ENCODE data around the gene ZNF292.
"Not testable (repeated sequence)": the region's sequence is repeated elsewhere in the genome, so short reads cannot be mapped to it uniquely, and the experiment has no call there.

ZNF292 gene

DNA sequence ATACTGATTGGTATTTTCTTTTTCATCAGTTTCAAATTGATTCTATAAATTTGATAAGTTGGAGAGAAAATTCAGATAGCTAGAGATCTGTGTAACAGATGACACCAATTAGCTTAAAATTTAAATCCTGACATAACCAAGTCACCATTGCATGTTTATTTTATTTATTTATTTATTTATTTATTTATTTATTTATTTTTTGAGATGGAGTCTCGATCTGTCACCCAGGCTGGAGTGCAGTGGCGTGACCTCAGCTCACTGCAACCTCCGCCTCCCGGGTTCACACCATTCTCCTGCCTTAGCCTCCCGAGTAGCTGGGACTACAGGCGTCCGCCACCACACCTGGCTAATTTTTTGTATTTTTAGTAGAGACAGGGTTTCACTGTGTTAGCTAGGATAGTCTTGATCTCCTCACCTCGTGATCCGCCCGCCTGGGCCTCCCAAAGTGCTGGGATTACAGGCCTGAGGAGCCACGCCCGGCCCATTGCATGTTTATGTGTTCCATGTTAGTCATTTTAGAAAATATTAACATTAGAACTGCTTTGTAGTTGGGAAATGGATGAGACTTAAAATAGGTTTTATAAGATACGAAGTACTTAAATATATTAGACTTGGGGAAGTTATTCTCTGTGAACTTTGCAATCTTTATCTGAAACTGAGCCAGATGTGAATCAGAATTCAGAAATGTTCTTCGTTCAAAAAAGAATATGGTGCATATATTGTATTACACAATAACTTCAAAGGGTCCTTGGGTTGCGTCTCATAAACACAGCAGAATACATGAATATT is 42.9 kb downstream of the ZNF292 start:
- not testable (repeated sequence) for H3K4me3 ChIP-seq (ENCODE audit: low read length); H3K36me3 ChIP-seq (ENCODE audit: control insufficient read depth, insufficient read depth, low read length); H3K4me1 ChIP-seq (ENCODE audit: control insufficient read depth, insufficient read depth, low read length); H3K27ac ChIP-seq (ENCODE audit: low read depth, low read length); H3K27me3 ChIP-seq (ENCODE audit: control insufficient read depth, insufficient read depth, low read length); H3K9ac ChIP-seq (ENCODE audit: low read length)

DNA sequence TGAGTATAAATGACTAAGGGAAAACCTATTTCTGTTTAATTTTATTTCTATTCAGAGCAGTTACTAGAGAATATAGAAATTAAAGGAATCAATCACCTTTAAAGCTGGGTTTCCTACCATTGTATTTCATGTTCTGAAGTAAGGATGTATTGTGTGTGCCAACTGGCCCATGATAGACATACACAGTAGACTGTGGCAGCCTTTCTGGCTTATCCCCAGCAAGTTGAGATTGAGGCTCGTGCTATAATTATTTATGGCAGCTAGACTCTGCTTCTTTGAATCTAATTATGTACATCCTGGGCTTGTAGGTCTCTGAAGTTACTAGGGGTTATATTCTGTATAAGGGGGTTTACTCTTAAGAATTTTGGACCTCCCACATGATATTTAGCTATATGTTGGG is 44.4 kb downstream of the ZNF292 start:
- no peak overlapping the region for H3K4me3 ChIP-seq (ENCODE audit: low read length)
- no peak overlapping the region for H3K9ac ChIP-seq (ENCODE audit: low read length)
- no peak overlapping the region for H3K27ac ChIP-seq (ENCODE audit: low read depth, low read length)
- no peaks in the 10 kb centered on the region for H3K36me3 ChIP-seq (ENCODE audit: control insufficient read depth, insufficient read depth, low read length)
- peaks cover 4% of the 10 kb centered on the region for H3K4me1 ChIP-seq (ENCODE audit: control insufficient read depth, insufficient read depth, low read length)
- no peaks in the 10 kb centered on the region for H3K27me3 ChIP-seq (ENCODE audit: control insufficient read depth, insufficient read depth, low read length)

DNA sequence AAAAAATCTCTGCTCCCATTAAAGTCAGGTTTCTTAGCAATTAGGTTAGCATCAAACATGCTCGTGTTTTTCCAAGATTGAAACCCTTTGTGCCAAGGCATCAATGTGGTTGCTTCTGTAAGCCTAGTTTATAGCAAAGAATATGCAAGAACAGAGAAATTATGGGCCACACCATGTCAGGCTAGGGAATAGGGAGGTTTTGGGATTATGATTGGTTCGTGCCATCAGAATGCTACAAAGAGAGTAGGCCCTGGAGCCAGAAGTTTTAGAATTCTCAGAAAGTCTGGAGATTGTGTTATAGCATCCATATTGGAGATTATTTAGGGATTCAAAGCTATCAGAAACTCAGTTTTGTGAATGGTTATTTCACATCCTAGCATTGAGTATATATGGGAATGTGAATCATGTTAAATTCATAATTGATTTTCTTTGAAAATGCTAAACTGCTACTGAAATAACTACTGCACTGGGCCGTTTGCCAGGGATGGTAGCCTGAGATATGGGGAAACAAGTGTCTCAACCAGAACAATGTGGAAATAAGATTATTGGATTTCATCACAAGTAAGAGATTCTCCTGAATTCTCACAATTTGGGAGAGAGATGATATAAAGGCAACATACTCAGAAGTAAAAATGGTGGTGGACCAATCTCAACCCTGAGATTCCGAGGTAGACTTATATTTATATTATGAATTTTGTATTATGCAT is 45.3 kb downstream of the ZNF292 start:
- Histone ChIP-seq H3K27me3 (ENCODE audit: control insufficient read depth, insufficient read depth, low read length) (no peaks in the 10 kb centered on the region), H3K4me3 (ENCODE audit: low read length) (no peak overlapping the region), H3K36me3 (ENCODE audit: control insufficient read depth, insufficient read depth, low read length) (no peaks in the 10 kb centered on the region), H3K27ac (ENCODE audit: low read depth, low read length) (no peak overlapping the region), H3K9ac (ENCODE audit: low read length) (no peak overlapping the region), H3K4me1 (ENCODE audit: control insufficient read depth, insufficient read depth, low read length) (peaks cover 4% of the 10 kb centered on the region)

DNA sequence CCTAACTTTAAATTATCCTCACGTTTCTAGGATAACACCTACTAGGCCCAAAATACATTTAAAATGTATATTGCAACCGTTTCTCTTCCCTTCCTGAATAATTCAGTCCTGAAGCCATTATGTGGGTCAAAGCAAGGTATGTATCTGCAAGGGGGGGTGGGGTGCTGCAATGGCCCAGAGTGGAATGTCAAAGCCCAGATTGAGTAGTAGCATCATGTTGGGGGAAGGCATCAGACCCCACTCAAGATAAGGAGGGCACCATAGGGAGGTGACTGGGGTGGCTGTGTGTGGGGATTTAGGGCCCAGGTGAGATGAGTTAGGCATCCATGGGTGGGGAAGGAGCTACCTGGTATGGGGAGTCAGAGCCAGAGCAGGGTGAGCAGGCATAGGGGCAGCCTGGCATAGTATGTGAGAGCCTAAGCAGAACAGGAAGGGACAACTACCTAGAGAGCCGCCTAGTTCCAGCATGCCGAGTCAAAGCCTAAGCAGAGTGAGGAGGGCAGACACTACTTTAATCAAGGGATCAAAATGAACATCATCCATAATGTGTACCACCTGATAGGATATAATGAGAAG is 48.2 kb downstream of the ZNF292 start:
- Histone ChIP-seq H3K36me3 (ENCODE audit: control insufficient read depth, insufficient read depth, low read length) (no peaks in the 10 kb centered on the region), H3K27ac (ENCODE audit: low read depth, low read length) (no peak overlapping the region), H3K9ac (ENCODE audit: low read length) (no peak overlapping the region), H3K4me3 (ENCODE audit: low read length) (no peak overlapping the region), H3K27me3 (ENCODE audit: control insufficient read depth, insufficient read depth, low read length) (no peaks in the 10 kb centered on the region), H3K4me1 (ENCODE audit: control insufficient read depth, insufficient read depth, low read length) (peaks cover 2% of the 10 kb centered on the region)

DNA sequence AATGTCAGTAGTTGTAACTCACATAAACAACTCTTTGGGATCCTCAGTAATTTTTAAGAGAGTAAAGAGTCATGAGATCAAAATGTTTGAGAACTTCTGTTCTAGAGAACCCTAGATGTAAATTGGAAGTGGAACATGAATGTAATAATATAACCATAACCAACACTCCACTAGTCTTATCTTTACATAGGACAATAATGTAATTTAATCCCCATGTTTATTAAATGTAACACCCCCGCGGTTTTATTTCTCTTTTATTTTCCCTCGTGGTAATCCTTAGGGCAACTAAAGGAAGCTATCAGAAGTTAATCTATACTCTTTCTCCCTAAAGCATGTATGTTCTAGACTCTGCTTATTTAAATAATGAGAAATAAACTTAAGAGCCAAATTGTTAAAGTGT is 54.4 kb downstream of the ZNF292 start:
- Histone ChIP-seq H3K4me1 (ENCODE audit: control insufficient read depth, insufficient read depth, low read length) (no peaks in the 10 kb centered on the region), H3K9ac (ENCODE audit: low read length) (no peak overlapping the region), H3K36me3 (ENCODE audit: control insufficient read depth, insufficient read depth, low read length) (no peaks in the 10 kb centered on the region), H3K27me3 (ENCODE audit: control insufficient read depth, insufficient read depth, low read length) (no peaks in the 10 kb centered on the region), H3K27ac (ENCODE audit: low read depth, low read length) (no peak overlapping the region), H3K4me3 (ENCODE audit: low read length) (no peak overlapping the region)

DNA sequence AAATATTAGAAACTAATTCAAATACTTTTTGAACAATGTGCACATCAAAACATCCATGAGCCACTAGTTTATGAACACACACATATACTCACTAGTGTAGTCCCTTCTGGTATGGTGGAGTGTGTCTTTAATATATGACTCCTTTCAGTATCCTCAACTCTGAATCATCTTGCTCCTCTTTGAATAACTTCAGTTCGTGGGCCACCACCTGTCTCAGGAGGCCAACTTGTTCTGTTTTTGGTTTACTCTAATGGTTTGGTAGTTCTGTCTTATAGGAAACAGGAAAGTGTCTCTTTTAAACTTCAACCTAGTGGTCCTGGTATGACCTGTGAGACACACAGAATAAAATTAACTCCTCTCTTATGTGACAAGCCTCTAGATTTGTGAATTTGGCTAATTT is 55.6 kb downstream of the ZNF292 start:
- no peaks in the 10 kb centered on the region for H3K4me1 ChIP-seq (ENCODE audit: control insufficient read depth, insufficient read depth, low read length)
- H3K27ac ChIP-seq (ENCODE audit: low read depth, low read length): no peak overlapping the region
- H3K27me3 ChIP-seq (ENCODE audit: control insufficient read depth, insufficient read depth, low read length): no peaks in the 10 kb centered on the region
- no peaks in the 10 kb centered on the region for H3K36me3 ChIP-seq (ENCODE audit: control insufficient read depth, insufficient read depth, low read length)
- H3K4me3 ChIP-seq (ENCODE audit: low read length): no peak overlapping the region
- no peak overlapping the region for H3K9ac ChIP-seq (ENCODE audit: low read length)

DNA sequence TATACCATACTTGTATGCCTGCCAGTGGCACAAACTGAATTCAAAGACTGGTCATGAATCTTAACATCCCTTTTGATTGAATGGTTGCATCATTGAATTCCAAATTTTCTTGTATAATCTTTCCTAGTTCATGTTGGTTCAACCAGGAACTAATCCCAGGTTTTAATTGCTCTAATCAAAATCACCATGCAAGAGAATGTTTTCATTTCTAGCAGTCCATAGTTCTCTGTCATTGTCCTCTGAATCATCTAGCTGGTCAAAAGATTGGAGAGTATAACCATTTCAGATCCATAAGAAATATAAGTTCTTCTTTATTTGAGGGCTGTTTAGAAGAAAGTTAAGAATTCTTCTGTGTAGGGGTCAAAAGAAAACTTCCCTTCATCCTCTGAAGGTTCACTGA is 57.2 kb downstream of the ZNF292 start:
- H3K36me3 ChIP-seq (ENCODE audit: control insufficient read depth, insufficient read depth, low read length): no peaks in the 10 kb centered on the region
- no peaks in the 10 kb centered on the region for H3K4me1 ChIP-seq (ENCODE audit: control insufficient read depth, insufficient read depth, low read length)
- H3K9ac ChIP-seq (ENCODE audit: low read length): no peak overlapping the region
- H3K27me3 ChIP-seq (ENCODE audit: control insufficient read depth, insufficient read depth, low read length): no peaks in the 10 kb centered on the region
- no peak overlapping the region for H3K27ac ChIP-seq (ENCODE audit: low read depth, low read length)
- no peak overlapping the region for H3K4me3 ChIP-seq (ENCODE audit: low read length)

DNA sequence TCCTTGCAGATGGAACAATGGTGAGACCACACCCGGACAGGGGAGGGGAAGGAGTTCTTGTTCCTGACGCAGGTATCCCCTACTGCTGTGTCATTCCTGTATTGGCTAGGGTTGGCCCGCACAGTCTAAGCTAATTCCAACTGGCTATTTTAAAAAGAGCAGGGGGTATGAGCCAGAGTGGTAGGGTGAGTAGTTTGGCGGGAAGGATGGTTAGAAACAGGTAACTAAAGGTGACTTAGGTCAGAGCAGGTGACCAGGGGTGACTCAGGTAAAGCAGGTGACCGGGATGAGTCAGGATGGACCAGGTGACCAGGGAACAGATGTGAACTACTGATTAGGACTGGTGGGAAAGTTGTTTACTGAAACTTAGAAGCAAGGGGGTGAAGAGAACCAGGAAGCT is 58.0 kb downstream of the ZNF292 start:
- Histone ChIP-seq H3K4me1 (ENCODE audit: control insufficient read depth, insufficient read depth, low read length) (no peaks in the 10 kb centered on the region), H3K27me3 (ENCODE audit: control insufficient read depth, insufficient read depth, low read length) (no peaks in the 10 kb centered on the region), H3K4me3 (ENCODE audit: low read length) (no peak overlapping the region), H3K36me3 (ENCODE audit: control insufficient read depth, insufficient read depth, low read length) (no peaks in the 10 kb centered on the region), H3K9ac (ENCODE audit: low read length) (no peak overlapping the region), H3K27ac (ENCODE audit: low read depth, low read length) (no peak overlapping the region)

DNA sequence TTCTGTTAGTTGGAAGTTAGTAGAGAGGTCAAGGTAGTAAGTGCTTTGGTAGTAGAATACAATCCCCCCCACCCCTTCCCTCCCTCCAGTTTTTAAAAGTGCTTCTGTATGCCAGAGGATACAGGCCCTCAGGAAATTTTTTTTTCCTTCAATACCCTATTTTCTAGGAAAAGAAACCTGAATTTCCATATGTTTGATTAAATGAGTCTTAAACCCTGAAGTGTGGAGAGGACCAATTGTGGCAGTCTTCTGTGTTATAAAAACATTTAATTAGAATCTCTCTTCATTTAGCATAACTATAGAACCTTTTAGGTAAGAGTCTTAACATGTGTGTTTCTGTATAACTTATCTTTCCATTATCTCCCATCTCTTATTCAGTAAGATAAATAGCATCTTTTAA is 59.5 kb downstream of the ZNF292 start:
- Histone ChIP-seq H3K4me1 (ENCODE audit: control insufficient read depth, insufficient read depth, low read length) (no peaks in the 10 kb centered on the region), H3K9ac (ENCODE audit: low read length) (no peak overlapping the region), H3K27me3 (ENCODE audit: control insufficient read depth, insufficient read depth, low read length) (no peaks in the 10 kb centered on the region), H3K36me3 (ENCODE audit: control insufficient read depth, insufficient read depth, low read length) (no peaks in the 10 kb centered on the region), H3K27ac (ENCODE audit: low read depth, low read length) (no peak overlapping the region), H3K4me3 (ENCODE audit: low read length) (no peak overlapping the region)

DNA sequence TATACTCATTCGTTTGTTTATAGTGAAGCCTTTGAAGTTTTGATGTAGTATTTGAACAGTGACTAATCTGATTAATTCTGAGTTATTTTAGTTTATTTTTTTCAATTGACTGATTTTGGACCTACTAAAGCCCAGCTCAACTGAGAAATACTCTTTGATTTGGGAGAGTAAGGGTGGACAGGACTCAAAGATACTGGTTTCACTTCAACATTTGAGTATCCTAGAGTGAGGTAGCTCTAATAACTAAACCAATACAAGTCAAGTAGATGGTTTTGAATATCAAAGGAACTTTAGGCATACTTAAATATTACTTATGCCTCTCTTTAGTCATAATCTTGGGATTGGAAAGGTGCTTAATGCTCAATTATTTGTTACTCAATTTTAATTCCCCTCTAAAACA is 65.6 kb downstream of the ZNF292 start:
- no peak overlapping the region for H3K27ac ChIP-seq (ENCODE audit: low read depth, low read length)

DNA sequence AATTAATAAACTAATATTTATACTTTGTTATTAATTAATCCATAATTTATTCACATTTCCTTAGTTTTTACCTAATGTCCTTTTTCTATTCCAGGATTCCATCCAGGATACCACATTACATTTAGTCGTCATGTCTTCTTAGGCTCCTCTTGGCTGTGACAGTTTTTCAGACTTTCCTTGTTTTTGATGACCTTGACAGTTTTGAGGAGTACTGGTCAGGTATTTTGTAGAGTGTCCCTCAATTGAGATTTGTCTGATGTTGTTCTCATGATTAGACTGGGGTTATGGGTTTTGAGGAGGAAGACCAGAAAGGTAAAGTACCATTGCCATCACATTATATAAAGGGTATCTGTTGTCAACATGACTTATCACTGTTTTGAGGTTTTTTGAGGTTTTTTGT is 67.3 kb downstream of the ZNF292 start:
- H3K36me3 ChIP-seq (ENCODE audit: control insufficient read depth, insufficient read depth, low read length): peaks cover 15% of the 10 kb centered on the region
- H3K27ac ChIP-seq (ENCODE audit: low read depth, low read length): no peak overlapping the region
- H3K9ac ChIP-seq (ENCODE audit: low read length): no peak overlapping the region
- H3K4me3 ChIP-seq (ENCODE audit: low read length): no peak overlapping the region
- H3K27me3 ChIP-seq (ENCODE audit: control insufficient read depth, insufficient read depth, low read length): no peaks in the 10 kb centered on the region
- no peaks in the 10 kb centered on the region for H3K4me1 ChIP-seq (ENCODE audit: control insufficient read depth, insufficient read depth, low read length)

More for the DNA sequence above, 65.6 kb downstream of the ZNF292 start:
- no peak overlapping the region for H3K4me3 ChIP-seq (ENCODE audit: low read length)
- peaks cover 15% of the 10 kb centered on the region for H3K36me3 ChIP-seq (ENCODE audit: control insufficient read depth, insufficient read depth, low read length)
- no peak overlapping the region for H3K9ac ChIP-seq (ENCODE audit: low read length)
- no peaks in the 10 kb centered on the region for H3K4me1 ChIP-seq (ENCODE audit: control insufficient read depth, insufficient read depth, low read length)
- no peaks in the 10 kb centered on the region for H3K27me3 ChIP-seq (ENCODE audit: control insufficient read depth, insufficient read depth, low read length)

DNA sequence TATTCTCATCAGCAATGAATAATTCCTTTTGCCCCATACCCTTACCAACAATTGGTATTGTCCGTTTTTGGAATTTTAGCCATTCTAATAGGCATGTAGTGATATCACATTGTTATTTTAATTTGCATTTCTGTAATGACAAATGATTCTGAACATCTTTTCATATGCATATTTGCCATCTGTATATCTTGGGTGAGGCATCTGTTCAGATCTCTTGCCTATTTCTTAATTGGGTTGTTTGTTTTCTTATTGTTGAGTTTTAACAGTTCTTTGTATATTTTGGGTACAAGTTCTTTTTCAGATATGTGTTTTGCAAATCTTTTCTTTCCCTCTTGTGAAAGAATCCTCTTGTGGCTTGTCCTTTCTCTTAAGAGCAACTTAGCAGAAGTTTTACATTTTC is 69.6 kb downstream of the ZNF292 start:
- no peaks in the 10 kb centered on the region for H3K27me3 ChIP-seq (ENCODE audit: control insufficient read depth, insufficient read depth, low read length)
- H3K36me3 ChIP-seq (ENCODE audit: control insufficient read depth, insufficient read depth, low read length): peaks cover 15% of the 10 kb centered on the region
- no peak overlapping the region for H3K27ac ChIP-seq (ENCODE audit: low read depth, low read length)
- H3K9ac ChIP-seq (ENCODE audit: low read length): no peak overlapping the region
- no peaks in the 10 kb centered on the region for H3K4me1 ChIP-seq (ENCODE audit: control insufficient read depth, insufficient read depth, low read length)
- H3K4me3 ChIP-seq (ENCODE audit: low read length): no peak overlapping the region

Measured in rectal smooth muscle tissue (tissue), 1 donor.